ENCODE data around the gene OR4D11.
"Not testable (repeated sequence)": the region's sequence is repeated elsewhere in the genome, so short reads cannot be mapped to it uniquely, and the experiment has no call there.

The OR4D11 gene

DNA sequence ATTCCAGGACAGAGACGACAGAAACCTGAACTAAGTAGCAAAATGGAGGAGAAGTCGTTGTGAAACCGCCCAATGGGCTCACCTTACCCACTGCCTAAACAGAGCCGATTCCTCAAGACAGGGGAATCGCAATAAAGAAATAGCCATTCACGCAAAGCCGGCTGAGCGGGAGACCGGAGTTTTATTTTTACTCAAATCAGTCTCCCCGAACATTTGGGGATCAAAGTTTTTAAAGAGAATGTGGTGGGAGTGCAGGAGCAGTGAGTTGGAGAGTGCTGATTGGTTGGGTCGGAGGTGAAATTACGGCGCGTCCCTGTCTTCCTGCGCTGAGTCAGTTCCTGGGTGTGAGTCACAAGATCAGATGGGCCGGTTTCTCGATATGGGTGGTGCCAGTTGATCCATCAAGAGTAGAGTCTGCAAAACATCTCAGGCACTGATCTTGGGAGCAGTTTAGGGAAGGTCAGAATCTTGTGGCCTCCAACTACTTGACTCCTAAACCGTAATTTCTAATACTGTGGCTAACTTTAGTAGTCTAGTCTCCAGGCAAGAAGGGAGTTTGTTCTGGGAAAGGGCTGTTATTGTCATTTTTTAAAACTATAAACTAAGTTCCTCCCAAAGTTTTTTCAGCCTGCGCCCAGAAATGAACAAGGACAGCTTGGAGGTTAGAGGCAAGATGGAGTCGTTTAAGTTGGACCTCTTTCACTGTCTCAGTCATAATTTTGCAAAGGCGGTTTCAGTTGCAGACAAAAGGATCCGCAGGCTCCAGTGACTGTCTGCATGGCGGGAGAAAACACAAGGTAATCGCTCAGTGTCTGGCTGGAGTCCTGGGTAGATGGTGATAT, 42.0 kb downstream of the OR4D11 start:
- Histone ChIP-seq H3K4me2 (ENCODE audit: low read depth, low read length, poor library complexity, severe bottlenecking) (no peak overlapping the region), H3K4me1 (ENCODE audit: insufficient read depth, low read length, poor library complexity, severe bottlenecking) (peaks cover 24% of the 10 kb centered on the region), H3F3A (ENCODE audit: low read depth) (peaks cover 9% of the 10 kb centered on the region), H3K9me2 (replicated peaks; ENCODE audit: low read depth, low read length) (no peaks in the 10 kb centered on the region), H3K9ac (ENCODE audit: low read depth, low read length, poor library complexity, severe bottlenecking) (no peak overlapping the region), H3K36me3 (ENCODE audit: insufficient read depth, low read length) (no peaks in the 10 kb centered on the region), H2AFZ (ENCODE audit: low read length) (no peak overlapping the region), H3K27me3 (ENCODE audit: insufficient read depth, low read length, poor library complexity, severe bottlenecking) (no peaks in the 10 kb centered on the region), H3K4me3 (ENCODE audit: low read length, poor library complexity, severe bottlenecking) (no peak overlapping the region), H4K20me1 (ENCODE audit: insufficient read depth, low read length, poor library complexity, severe bottlenecking) (no peaks in the 10 kb centered on the region), H3K9me3 (ENCODE audit: insufficient read depth, low read depth, low read length) (no peaks in the 10 kb centered on the region), H3K79me2 (ENCODE audit: insufficient read depth, low read length) (no peaks in the 10 kb centered on the region)
- TF ChIP-seq CTCF (conservative IDR thresholded peaks at IDR 0.05; ENCODE audit: low read length), result no peak

DNA sequence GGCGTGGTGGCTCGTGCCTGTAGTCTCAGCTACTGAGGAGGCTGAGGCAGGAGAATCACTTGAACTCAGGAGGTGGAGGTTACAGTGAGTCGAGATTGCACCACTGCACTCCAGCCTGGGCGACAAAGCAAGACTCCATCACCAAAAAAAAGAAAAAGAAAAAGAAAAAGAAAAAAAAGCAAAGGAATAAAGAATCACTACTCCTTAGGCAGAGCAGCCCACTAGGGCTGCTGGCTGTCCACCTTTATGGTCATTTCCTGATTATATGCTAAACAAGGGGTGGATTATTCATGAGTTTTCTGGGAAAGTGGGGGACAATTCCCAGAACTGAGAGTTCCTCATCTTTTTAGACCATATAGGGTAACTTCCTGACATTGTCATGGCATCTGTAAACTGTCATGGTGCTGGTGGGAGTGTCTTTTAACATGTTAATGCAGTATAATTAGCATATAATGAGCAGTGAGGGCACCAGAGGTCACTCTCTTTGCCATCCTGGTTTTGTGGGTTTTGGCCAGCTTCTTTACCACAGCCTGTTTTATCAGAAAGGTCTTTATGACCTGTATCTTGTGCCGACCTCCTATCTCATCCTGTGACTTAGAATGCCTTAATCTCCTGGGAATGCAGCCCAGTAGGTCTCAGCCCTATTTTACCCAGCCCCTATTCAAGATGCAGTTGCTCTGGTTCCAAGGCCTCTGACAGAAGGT, 44.4 kb downstream of the OR4D11 start:
- not testable (repeated sequence) for H3K79me2 ChIP-seq (ENCODE audit: insufficient read depth, low read length); H4K20me1 ChIP-seq (ENCODE audit: insufficient read depth, low read length, poor library complexity, severe bottlenecking); H3K36me3 ChIP-seq (ENCODE audit: insufficient read depth, low read length); H3K9me3 ChIP-seq (ENCODE audit: insufficient read depth, low read depth, low read length); H3K27me3 ChIP-seq (ENCODE audit: insufficient read depth, low read length, poor library complexity, severe bottlenecking); H3K9me2 ChIP-seq (replicated peaks; ENCODE audit: low read depth, low read length)
- peak overlapping the region; percentile 37 for H3K4me3 ChIP-seq (ENCODE audit: low read length, poor library complexity, severe bottlenecking)
- H3K4me2 ChIP-seq (ENCODE audit: low read depth, low read length, poor library complexity, severe bottlenecking), result peak overlapping the region; percentile 89
- peaks cover 16% of the 10 kb centered on the region for H3F3A ChIP-seq (ENCODE audit: low read depth)
- H3K4me1 ChIP-seq (ENCODE audit: insufficient read depth, low read length, poor library complexity, severe bottlenecking), result peaks cover 33% of the 10 kb centered on the region
- H2AFZ ChIP-seq (ENCODE audit: low read length), result peak overlapping the region; percentile 32; the same call in 1 of the 2 replicates
- peak overlapping the region; percentile 77 for H3K9ac ChIP-seq (ENCODE audit: low read depth, low read length, poor library complexity, severe bottlenecking)

GRCh38 chr11:59548309-59548656, 44.9 kb downstream of the OR4D11 start:
- Histone ChIP-seq H3K4me2 (ENCODE audit: low read depth, low read length, poor library complexity, severe bottlenecking) (peak overlapping the region; percentile 89), H3K9ac (ENCODE audit: low read depth, low read length, poor library complexity, severe bottlenecking) (peak overlapping the region; percentile 77), H3K9me2 (replicated peaks; ENCODE audit: low read depth, low read length) (no peaks in the 10 kb centered on the region), H3K36me3 (ENCODE audit: insufficient read depth, low read length) (no peaks in the 10 kb centered on the region), H3K4me3 (ENCODE audit: low read length, poor library complexity, severe bottlenecking) (peak overlapping the region; percentile 37), H3F3A (ENCODE audit: low read depth) (peaks cover 16% of the 10 kb centered on the region), H2AFZ (ENCODE audit: low read length) (no peak overlapping the region), H3K9me3 (ENCODE audit: insufficient read depth, low read depth, low read length) (no peaks in the 10 kb centered on the region), H3K27me3 (ENCODE audit: insufficient read depth, low read length, poor library complexity, severe bottlenecking) (no peaks in the 10 kb centered on the region), H3K79me2 (ENCODE audit: insufficient read depth, low read length) (no peaks in the 10 kb centered on the region), H4K20me1 (ENCODE audit: insufficient read depth, low read length, poor library complexity, severe bottlenecking) (no peaks in the 10 kb centered on the region), H3K4me1 (ENCODE audit: insufficient read depth, low read length, poor library complexity, severe bottlenecking) (peaks cover 33% of the 10 kb centered on the region)
- no peak for TF ChIP-seq CTCF (conservative IDR thresholded peaks at IDR 0.05; ENCODE audit: low read length)
- TF ChIP-seq EZH2phosphoT487 (IDR thresholded peaks at IDR 0.05; ENCODE audit: borderline replicate concordance), result no peak
